ENCODE data around the gene UPK2. TPM values are rescaled to one million over a fixed set of nuclear protein-coding genes. Genes with fewer than 3 reads are reported as not detected.
"Not testable (repeated sequence)": the region's sequence is repeated elsewhere in the genome, so short reads cannot be mapped to it uniquely, and the experiment has no call there.

UPK2 gene
- polyA plus RNA-seq, 1 of the 3 experiments (the other 2 are of a cell fraction) = 0.15 TPM

- H3K4me2 ChIP-seq; H3K79me2 ChIP-seq (ENCODE audit: insufficient read depth); H3K9ac ChIP-seq; H3K4me1 ChIP-seq (ENCODE audit: control insufficient read depth in 1 of 2, insufficient read depth in 2 of 2, low read depth in 1 of 2, low read length in 1 of 2); H3K9me2 ChIP-seq; H3K9me3 ChIP-seq; H4K20me1 ChIP-seq (ENCODE audit: insufficient read depth); H2AFZ ChIP-seq (ENCODE audit: low read depth); DNase-seq; H3K27ac ChIP-seq (ENCODE audit: low read depth in 2 of 2, low read length in 1 of 2); H3F3A ChIP-seq (replicated peaks; ENCODE audit: insufficient read depth); H3K27me3 ChIP-seq (ENCODE audit: insufficient read depth); H3K4me3 ChIP-seq (ENCODE audit: low read depth in 2 of 2, low read length in 1 of 2); POLR2A ChIA-PET; H3K36me3 ChIP-seq (replicated peaks in 1 of 2; ENCODE audit: control insufficient read depth in 1 of 2, insufficient read depth in 2 of 2, low read length in 1 of 2): not testable (repeated sequence)
- CTCF ChIA-PET = interaction anchor here (1.6 kb wide), 1 partner anchor 12 kb away, joined by 5 read pairs; no protein-coding TSS in a partner anchor
- WGBS (ENCODE audit: low lambda C conversion rate) = 76% methylated on average over 2 of the region's 2 CpGs
These were observed 13.4 kb downstream of the UPK2 start for GRCh38 chr11:118969508-118969907.

GRCh38 chr11:118971646-118972045 is 15.5 kb downstream of the UPK2 start, which contains the start of gene FOXR1:
TSS of gene FOXR1 (plus strand) at chr11:118971761. CDS start at chr11:118971932, 171 bp downstream.
- H3K27me3 ChIP-seq (ENCODE audit: insufficient read depth) = no peaks in the 10 kb centered on the region; the same call in 1 of the 2 replicates
- TF ChIP-seq, protein P1, sequence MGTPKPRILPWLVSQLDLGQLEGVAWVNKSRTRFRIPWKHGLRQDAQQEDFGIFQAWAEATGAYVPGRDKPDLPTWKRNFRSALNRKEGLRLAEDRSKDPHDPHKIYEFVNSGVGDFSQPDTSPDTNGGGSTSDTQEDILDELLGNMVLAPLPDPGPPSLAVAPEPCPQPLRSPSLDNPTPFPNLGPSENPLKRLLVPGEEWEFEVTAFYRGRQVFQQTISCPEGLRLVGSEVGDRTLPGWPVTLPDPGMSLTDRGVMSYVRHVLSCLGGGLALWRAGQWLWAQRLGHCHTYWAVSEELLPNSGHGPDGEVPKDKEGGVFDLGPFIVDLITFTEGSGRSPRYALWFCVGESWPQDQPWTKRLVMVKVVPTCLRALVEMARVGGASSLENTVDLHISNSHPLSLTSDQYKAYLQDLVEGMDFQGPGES (IDR thresholded peaks at IDR 0.05; ENCODE audit: low read depth, low read length) = no peak
- TF ChIP-seq, protein P2, sequence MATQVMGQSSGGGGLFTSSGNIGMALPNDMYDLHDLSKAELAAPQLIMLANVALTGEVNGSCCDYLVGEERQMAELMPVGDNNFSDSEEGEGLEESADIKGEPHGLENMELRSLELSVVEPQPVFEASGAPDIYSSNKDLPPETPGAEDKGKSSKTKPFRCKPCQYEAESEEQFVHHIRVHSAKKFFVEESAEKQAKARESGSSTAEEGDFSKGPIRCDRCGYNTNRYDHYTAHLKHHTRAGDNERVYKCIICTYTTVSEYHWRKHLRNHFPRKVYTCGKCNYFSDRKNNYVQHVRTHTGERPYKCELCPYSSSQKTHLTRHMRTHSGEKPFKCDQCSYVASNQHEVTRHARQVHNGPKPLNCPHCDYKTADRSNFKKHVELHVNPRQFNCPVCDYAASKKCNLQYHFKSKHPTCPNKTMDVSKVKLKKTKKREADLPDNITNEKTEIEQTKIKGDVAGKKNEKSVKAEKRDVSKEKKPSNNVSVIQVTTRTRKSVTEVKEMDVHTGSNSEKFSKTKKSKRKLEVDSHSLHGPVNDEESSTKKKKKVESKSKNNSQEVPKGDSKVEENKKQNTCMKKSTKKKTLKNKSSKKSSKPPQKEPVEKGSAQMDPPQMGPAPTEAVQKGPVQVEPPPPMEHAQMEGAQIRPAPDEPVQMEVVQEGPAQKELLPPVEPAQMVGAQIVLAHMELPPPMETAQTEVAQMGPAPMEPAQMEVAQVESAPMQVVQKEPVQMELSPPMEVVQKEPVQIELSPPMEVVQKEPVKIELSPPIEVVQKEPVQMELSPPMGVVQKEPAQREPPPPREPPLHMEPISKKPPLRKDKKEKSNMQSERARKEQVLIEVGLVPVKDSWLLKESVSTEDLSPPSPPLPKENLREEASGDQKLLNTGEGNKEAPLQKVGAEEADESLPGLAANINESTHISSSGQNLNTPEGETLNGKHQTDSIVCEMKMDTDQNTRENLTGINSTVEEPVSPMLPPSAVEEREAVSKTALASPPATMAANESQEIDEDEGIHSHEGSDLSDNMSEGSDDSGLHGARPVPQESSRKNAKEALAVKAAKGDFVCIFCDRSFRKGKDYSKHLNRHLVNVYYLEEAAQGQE (IDR thresholded peaks at IDR 0.05; ENCODE audit: low read depth, low read length) = no peak
- TF ChIP-seq TEAD4 (IDR thresholded peaks at IDR 0.05; ENCODE audit: borderline replicate concordance, insufficient read depth) (no peak), PBX3 (IDR thresholded peaks at IDR 0.05) (no peak), RCOR1 (IDR thresholded peaks at IDR 0.05; ENCODE audit: low read length) (no peak), NFIC (IDR thresholded peaks at IDR 0.05; ENCODE audit: borderline replicate concordance) (no peak), RFX5 (IDR thresholded peaks at IDR 0.05; ENCODE audit: low read length) (no peak)
- no peaks in the 10 kb centered on the region for H3K9me2 ChIP-seq
- H3K4me3 ChIP-seq (ENCODE audit: low read depth in 2 of 2, low read length in 1 of 2) = no peak within 1 kb of the TSS
- H3F3A ChIP-seq (replicated peaks; ENCODE audit: insufficient read depth) = no peaks in the 10 kb centered on the region
- WGBS (ENCODE audit: low lambda C conversion rate) = 94% methylated on average over 28 of the region's 33 CpGs
- H3K4me2 ChIP-seq = no peak within 1 kb of the TSS
- ChIA-PET CTCF (no interaction called here), POLR2A (no interaction called here)
- H3K79me2 ChIP-seq (ENCODE audit: insufficient read depth) = no peaks in the 10 kb centered on the region
- H3K9me3 ChIP-seq = no peaks in the 10 kb centered on the region
- no peaks in the 10 kb centered on the region for H3K36me3 ChIP-seq (replicated peaks in 1 of 2; ENCODE audit: control insufficient read depth in 1 of 2, insufficient read depth in 2 of 2, low read length in 1 of 2)
- no peak within 1 kb of the TSS for H2AFZ ChIP-seq (ENCODE audit: low read depth)
- H3K27ac ChIP-seq (ENCODE audit: low read depth in 2 of 2, low read length in 1 of 2) = no peak within 1 kb of the TSS
- H4K20me1 ChIP-seq (ENCODE audit: insufficient read depth) = no peaks in the 10 kb centered on the region
- no peak within 1 kb of the TSS for H3K9ac ChIP-seq
- no peak for DNase-seq
- no peaks in the 10 kb centered on the region for H3K4me1 ChIP-seq (ENCODE audit: control insufficient read depth in 1 of 2, insufficient read depth in 2 of 2, low read depth in 1 of 2, low read length in 1 of 2)
